K562 (cell line): Measurements from ENCODE around the gene GPR142. TPM values are rescaled to one million over a fixed set of nuclear protein-coding genes. Genes with fewer than 3 reads are reported as not detected.

Experiments used
- MECOM ChIP-seq: fragments of 250-450 bp; sonication (Bioruptor Pico); IDR thresholded peaks from 2 replicates; pipeline ENCODE4 v1.8.0; 2022; ENCODE audit warnings: inconsistent platforms
- MYNN ChIP-seq, 2 experiments: sonication (generic); formaldehyde crosslinking in 1 of 2; IDR thresholded peaks; 2 replicates each; pipeline versions ENCODE4 v1.5.0 to v1.6.1; 2016 to 2020; ENCODE audit warnings: antibody characterized with exemption in 1 of 2, missing genetic modification reagents in 1 of 2
- NCOR1 ChIP-seq: fragments of 450-650 bp; IDR thresholded peaks from 2 replicates; pipeline ENCODE4 v1.6.1; 2016; ENCODE audit warnings: mild to moderate bottlenecking, moderate library complexity
- NR4A1 ChIP-seq, 2 experiments: fragments of 250-450 bp in 1 of 2; fragments of 450-650 bp in 1 of 2; sonication (Bioruptor Pico) in 1 of 2; IDR thresholded peaks; 2 replicates each; pipeline versions ENCODE4 v1.4.0 to v1.6.1; 2016 to 2020; ENCODE audit warnings: mild to moderate bottlenecking in 2 of 2, missing compliant biosample characterization in 1 of 2, missing genetic modification characterization in 1 of 2, moderate library complexity in 1 of 2
- SMARCA5 ChIP-seq: fragments of 450-650 bp; IDR thresholded peaks from 2 replicates; pipeline ENCODE4 v1.6.1; 2016
- SP2 ChIP-seq: IDR thresholded peaks from 2 replicates; pipeline ENCODE4 v1.6.1; 2011; ENCODE audit warnings: mild to moderate bottlenecking, low read depth, low read length, moderate library complexity; ENCODE audit not compliant: poor library complexity, severe bottlenecking; ENCODE audit errors: extremely low read depth
- SREBF2 ChIP-seq: sonication (generic); formaldehyde crosslinking; IDR thresholded peaks from 2 replicates; pipeline ENCODE4 v1.4.0; 2020; ENCODE audit warnings: mild to moderate bottlenecking, missing genetic modification reagents
- polyA plus RNA-seq, 8 experiments: library from polyadenylated mRNA; depleted of rRNA in 4 of 8; stranded (reverse) in 5 of 8; unstranded in 3 of 8; fragments of >200 nt; fragmentation: Nextera tagmentation in 2 of 8; fragmentation: Illumina TruSeq in 1 of 8; extraction: Ambion mirVana in 2 of 8; extraction: Trizol in 1 of 8; gene quantifications; 2 replicates each; pipeline versions ENCODE4 v1.2.1 to v1.2.3, GENCODE V29; 2011 to 2014; ENCODE audit warnings: inconsistent platforms in 1 of 8, missing spikeins in 1 of 8
- total RNA-seq, 7 experiments: library from RNA; depleted of rRNA in 6 of 7; stranded (reverse); fragments of >200 nt in 6 of 7; fragmentation: Illumina TruSeq in 2 of 7; extraction: Trizol in 2 of 7; gene quantifications; 2 replicates each; pipeline versions ENCODE4 v1.2.1 to v1.2.3, GENCODE V29; 2011 to 2021; ENCODE audit warnings: low replicate concordance in 1 of 7
- TF ChIP-seq, protein P1 (sequence below): fragments of 200-600 bp; sonication (generic); IDR thresholded peaks from one replicate; pipeline ENCODE4 v1.6.1; 2012; ENCODE audit warnings: mild to moderate bottlenecking, low read depth, low read length, inconsistent platforms
- TF ChIP-seq, protein P2 (sequence below): fragments of 450-650 bp; formaldehyde crosslinking; IDR thresholded peaks from 2 replicates; pipeline ENCODE4 v1.4.0; 2022; ENCODE audit warnings: mild to moderate bottlenecking, moderate library complexity
- TF ChIP-seq, protein P3 (sequence below): fragments of 450-650 bp; IDR thresholded peaks from 2 replicates; pipeline ENCODE4 v1.7.1; 2018; ENCODE audit warnings: mild to moderate bottlenecking, low read depth; ENCODE audit not compliant: partially characterized antibody
- TF ChIP-seq, protein P4 (sequence below): fragments of 250-450 bp; sonication (Bioruptor Pico); IDR thresholded peaks from 2 replicates; pipeline ENCODE4 v1.4.0; 2020; ENCODE audit warnings: mild to moderate bottlenecking, moderate library complexity

GPR142 gene
- total and polyA plus RNA-seq, 9 of the 15 experiments (the other 6 are each of a cell fraction or from before 2014, with no cell fraction given) = not detected

DNA sequence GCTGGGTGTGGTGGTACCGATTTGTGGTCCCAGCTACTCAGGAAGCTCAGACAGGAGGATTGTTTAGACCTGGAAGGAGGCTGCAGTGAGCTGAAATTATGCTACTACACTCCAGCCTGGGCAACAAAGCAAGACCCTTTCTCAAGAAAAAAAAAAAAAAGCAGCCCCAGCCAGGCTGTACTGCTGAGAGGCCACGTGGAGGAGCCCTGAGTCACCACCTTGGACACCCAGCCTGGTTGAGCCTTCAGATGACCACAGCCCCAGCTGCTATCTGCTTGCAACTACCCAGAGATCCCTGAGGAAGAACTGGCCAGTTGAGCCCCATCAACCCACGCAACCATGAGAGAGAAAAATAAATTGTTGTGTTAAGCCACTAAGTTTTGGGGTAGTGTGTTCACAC, 41.0 kb downstream of the GPR142 start (continued):
- TF ChIP-seq, protein P1, sequence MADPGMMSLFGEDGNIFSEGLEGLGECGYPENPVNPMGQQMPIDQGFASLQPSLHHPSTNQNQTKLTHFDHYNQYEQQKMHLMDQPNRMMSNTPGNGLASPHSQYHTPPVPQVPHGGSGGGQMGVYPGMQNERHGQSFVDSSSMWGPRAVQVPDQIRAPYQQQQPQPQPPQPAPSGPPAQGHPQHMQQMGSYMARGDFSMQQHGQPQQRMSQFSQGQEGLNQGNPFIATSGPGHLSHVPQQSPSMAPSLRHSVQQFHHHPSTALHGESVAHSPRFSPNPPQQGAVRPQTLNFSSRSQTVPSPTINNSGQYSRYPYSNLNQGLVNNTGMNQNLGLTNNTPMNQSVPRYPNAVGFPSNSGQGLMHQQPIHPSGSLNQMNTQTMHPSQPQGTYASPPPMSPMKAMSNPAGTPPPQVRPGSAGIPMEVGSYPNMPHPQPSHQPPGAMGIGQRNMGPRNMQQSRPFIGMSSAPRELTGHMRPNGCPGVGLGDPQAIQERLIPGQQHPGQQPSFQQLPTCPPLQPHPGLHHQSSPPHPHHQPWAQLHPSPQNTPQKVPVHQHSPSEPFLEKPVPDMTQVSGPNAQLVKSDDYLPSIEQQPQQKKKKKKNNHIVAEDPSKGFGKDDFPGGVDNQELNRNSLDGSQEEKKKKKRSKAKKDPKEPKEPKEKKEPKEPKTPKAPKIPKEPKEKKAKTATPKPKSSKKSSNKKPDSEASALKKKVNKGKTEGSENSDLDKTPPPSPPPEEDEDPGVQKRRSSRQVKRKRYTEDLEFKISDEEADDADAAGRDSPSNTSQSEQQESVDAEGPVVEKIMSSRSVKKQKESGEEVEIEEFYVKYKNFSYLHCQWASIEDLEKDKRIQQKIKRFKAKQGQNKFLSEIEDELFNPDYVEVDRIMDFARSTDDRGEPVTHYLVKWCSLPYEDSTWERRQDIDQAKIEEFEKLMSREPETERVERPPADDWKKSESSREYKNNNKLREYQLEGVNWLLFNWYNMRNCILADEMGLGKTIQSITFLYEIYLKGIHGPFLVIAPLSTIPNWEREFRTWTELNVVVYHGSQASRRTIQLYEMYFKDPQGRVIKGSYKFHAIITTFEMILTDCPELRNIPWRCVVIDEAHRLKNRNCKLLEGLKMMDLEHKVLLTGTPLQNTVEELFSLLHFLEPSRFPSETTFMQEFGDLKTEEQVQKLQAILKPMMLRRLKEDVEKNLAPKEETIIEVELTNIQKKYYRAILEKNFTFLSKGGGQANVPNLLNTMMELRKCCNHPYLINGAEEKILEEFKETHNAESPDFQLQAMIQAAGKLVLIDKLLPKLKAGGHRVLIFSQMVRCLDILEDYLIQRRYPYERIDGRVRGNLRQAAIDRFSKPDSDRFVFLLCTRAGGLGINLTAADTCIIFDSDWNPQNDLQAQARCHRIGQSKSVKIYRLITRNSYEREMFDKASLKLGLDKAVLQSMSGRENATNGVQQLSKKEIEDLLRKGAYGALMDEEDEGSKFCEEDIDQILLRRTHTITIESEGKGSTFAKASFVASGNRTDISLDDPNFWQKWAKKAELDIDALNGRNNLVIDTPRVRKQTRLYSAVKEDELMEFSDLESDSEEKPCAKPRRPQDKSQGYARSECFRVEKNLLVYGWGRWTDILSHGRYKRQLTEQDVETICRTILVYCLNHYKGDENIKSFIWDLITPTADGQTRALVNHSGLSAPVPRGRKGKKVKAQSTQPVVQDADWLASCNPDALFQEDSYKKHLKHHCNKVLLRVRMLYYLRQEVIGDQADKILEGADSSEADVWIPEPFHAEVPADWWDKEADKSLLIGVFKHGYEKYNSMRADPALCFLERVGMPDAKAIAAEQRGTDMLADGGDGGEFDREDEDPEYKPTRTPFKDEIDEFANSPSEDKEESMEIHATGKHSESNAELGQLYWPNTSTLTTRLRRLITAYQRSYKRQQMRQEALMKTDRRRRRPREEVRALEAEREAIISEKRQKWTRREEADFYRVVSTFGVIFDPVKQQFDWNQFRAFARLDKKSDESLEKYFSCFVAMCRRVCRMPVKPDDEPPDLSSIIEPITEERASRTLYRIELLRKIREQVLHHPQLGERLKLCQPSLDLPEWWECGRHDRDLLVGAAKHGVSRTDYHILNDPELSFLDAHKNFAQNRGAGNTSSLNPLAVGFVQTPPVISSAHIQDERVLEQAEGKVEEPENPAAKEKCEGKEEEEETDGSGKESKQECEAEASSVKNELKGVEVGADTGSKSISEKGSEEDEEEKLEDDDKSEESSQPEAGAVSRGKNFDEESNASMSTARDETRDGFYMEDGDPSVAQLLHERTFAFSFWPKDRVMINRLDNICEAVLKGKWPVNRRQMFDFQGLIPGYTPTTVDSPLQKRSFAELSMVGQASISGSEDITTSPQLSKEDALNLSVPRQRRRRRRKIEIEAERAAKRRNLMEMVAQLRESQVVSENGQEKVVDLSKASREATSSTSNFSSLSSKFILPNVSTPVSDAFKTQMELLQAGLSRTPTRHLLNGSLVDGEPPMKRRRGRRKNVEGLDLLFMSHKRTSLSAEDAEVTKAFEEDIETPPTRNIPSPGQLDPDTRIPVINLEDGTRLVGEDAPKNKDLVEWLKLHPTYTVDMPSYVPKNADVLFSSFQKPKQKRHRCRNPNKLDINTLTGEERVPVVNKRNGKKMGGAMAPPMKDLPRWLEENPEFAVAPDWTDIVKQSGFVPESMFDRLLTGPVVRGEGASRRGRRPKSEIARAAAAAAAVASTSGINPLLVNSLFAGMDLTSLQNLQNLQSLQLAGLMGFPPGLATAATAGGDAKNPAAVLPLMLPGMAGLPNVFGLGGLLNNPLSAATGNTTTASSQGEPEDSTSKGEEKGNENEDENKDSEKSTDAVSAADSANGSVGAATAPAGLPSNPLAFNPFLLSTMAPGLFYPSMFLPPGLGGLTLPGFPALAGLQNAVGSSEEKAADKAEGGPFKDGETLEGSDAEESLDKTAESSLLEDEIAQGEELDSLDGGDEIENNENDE = no peak
- TF ChIP-seq NR4A1 (CRISPR knock-in tag; IDR thresholded peaks at IDR 0.05) (no peak), NR4A1 (tag; IDR thresholded peaks at IDR 0.05) (no peak), MECOM (CRISPR knock-in tag) (no peak), MYNN (IDR thresholded peaks at IDR 0.05) (no peak), MYNN (CRISPR knock-in tag; IDR thresholded peaks at IDR 0.05) (no peak), SMARCA5 (peak; percentile 34; the same call in 1 of the 2 replicates), SP2 (no peak), NCOR1 (no peak), SREBF2 (CRISPR knock-in tag) (no peak)
- TF ChIP-seq, protein P2, sequence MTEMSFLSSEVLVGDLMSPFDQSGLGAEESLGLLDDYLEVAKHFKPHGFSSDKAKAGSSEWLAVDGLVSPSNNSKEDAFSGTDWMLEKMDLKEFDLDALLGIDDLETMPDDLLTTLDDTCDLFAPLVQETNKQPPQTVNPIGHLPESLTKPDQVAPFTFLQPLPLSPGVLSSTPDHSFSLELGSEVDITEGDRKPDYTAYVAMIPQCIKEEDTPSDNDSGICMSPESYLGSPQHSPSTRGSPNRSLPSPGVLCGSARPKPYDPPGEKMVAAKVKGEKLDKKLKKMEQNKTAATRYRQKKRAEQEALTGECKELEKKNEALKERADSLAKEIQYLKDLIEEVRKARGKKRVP (CRISPR knock-in tag) = no peak
- TF ChIP-seq, protein P3, sequence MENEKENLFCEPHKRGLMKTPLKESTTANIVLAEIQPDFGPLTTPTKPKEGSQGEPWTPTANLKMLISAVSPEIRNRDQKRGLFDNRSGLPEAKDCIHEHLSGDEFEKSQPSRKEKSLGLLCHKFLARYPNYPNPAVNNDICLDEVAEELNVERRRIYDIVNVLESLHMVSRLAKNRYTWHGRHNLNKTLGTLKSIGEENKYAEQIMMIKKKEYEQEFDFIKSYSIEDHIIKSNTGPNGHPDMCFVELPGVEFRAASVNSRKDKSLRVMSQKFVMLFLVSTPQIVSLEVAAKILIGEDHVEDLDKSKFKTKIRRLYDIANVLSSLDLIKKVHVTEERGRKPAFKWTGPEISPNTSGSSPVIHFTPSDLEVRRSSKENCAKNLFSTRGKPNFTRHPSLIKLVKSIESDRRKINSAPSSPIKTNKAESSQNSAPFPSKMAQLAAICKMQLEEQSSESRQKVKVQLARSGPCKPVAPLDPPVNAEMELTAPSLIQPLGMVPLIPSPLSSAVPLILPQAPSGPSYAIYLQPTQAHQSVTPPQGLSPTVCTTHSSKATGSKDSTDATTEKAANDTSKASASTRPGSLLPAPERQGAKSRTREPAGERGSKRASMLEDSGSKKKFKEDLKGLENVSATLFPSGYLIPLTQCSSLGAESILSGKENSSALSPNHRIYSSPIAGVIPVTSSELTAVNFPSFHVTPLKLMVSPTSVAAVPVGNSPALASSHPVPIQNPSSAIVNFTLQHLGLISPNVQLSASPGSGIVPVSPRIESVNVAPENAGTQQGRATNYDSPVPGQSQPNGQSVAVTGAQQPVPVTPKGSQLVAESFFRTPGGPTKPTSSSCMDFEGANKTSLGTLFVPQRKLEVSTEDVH = no peak
- TF ChIP-seq, protein P4, sequence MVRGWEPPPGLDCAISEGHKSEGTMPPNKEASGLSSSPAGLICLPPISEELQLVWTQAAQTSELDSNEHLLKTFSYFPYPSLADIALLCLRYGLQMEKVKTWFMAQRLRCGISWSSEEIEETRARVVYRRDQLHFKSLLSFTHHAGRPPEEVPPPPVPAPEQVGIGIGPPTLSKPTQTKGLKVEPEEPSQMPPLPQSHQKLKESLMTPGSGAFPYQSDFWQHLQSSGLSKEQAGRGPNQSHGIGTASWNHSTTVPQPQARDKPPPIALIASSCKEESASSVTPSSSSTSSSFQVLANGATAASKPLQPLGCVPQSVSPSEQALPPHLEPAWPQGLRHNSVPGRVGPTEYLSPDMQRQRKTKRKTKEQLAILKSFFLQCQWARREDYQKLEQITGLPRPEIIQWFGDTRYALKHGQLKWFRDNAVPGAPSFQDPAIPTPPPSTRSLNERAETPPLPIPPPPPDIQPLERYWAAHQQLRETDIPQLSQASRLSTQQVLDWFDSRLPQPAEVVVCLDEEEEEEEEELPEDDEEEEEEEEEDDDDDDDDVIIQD (CRISPR knock-in tag) = no peak
